Measurements from ENCODE around the gene CGB5. TPM values are rescaled to one million over a fixed set of nuclear protein-coding genes. Genes with fewer than 3 reads are reported as not detected.
"Not testable (repeated sequence)": the region's sequence is repeated elsewhere in the genome, so short reads cannot be mapped to it uniquely, and the experiment has no call there.

The CGB5 gene
- total RNA-seq = under 1 TPM in 1 of 8 experiments, not detected in 7; 0.76 TPM

GRCh38 chr19:49043548-49043947 lies at the start of gene CGB5:
Gene CGB5, plus strand, starts transcription at chr19:49043848. Its CDS starts 362 bp downstream, at chr19:49044210.
- H3K4me1 ChIP-seq (replicated peaks in 1 of 2); H3K27ac ChIP-seq; ATAC-seq (replicated peaks in 6 of 8); H3K4me3 ChIP-seq; in situ Hi-C loops (cut with MboI; ENCODE audit: low pct_unique_long_range_greater_than_20kb in 2 of 9, low sequenced_read_pairs in 9 of 9, unreplicated experiment in 9 of 9): not testable (repeated sequence)
- WGBS, 10 experiments = no CpG with 5 or more reads among the region's 15 CpGs

GRCh38 chr19:48994035-48994386 lies 49.6 kb upstream of the CGB5 start:
- ATAC-seq (replicated peaks in 6 of 8) = no peak
- peak overlapping the region; percentile 81 to 84 for H3K27ac ChIP-seq
- H3K4me3 ChIP-seq = peak overlapping the region; percentile 49 to 66 (median 53)
- 0 to 5% (median 0%) methylated on average over 1 to 5 of the region's 13 CpGs; no CpG with 5 or more reads in 3 of the 10 experiments for WGBS, 10 experiments
- in situ Hi-C loops (cut with MboI; ENCODE audit: low pct_unique_long_range_greater_than_20kb in 2 of 9, low sequenced_read_pairs in 9 of 9, unreplicated experiment in 9 of 9) = no loop called here
- H3K4me1 ChIP-seq (replicated peaks in 1 of 2) = peaks cover 14 to 15% of the 10 kb centered on the region in 2 donors

GRCh38 chr19:48997972-48998371 lies 45.7 kb upstream of the CGB5 start:
- Histone ChIP-seq H3K4me1 (replicated peaks in 1 of 2) (peaks cover 6 to 7% of the 10 kb centered on the region in 2 donors), H3K27ac (no peak overlapping the region), H3K4me3 (no peak overlapping the region)
- ATAC-seq (replicated peaks in 6 of 8) = no peak
- 20 to 100% (median 60%) methylated on average over 1 to 5 of the region's 5 CpGs; no CpG with 5 or more reads in 5 of the 10 experiments for WGBS, 10 experiments
- in situ Hi-C loops (cut with MboI; ENCODE audit: low pct_unique_long_range_greater_than_20kb in 2 of 9, low sequenced_read_pairs in 9 of 9, unreplicated experiment in 9 of 9) = no loop called here

- Histone ChIP-seq H3K27ac (no peak overlapping the region), H3K4me1 (replicated peaks in 1 of 2) (peaks cover 1 to 3% of the 10 kb centered on the region in 2 donors), H3K4me3 (no peak overlapping the region)
- in situ Hi-C loops (cut with MboI; ENCODE audit: low pct_unique_long_range_greater_than_20kb in 2 of 9, low sequenced_read_pairs in 9 of 9, unreplicated experiment in 9 of 9) = no loop called here
- WGBS, 10 experiments = 0 to 70% (median 56%) methylated on average over 1 to 10 of the region's 16 CpGs; no CpG with 5 or more reads in 1 of the 10 experiments
- ATAC-seq (replicated peaks in 6 of 8) = peak; percentile 39 to 96 (median 76)
These were observed 43.9 kb upstream of the CGB5 start for GRCh38 chr19:48999481-49000325.

GRCh38 chr19:49004133-49004532 lies 39.5 kb upstream of the CGB5 start:
- Histone ChIP-seq H3K4me3 (no peak overlapping the region), H3K4me1 (replicated peaks in 1 of 2) (no peaks in the 10 kb centered on the region), H3K27ac (no peak overlapping the region)
- in situ Hi-C loops (cut with MboI; ENCODE audit: low pct_unique_long_range_greater_than_20kb in 2 of 9, low sequenced_read_pairs in 9 of 9, unreplicated experiment in 9 of 9) = no loop called here
- ATAC-seq (replicated peaks in 6 of 8) = no peak
- 80 to 100% (median 100%) methylated on average over 1 of the region's 15 CpGs; no CpG with 5 or more reads in 7 of the 10 experiments for WGBS, 10 experiments

GRCh38 chr19:49004964-49005614 lies 38.6 kb upstream of the CGB5 start:
- H3K4me1 ChIP-seq (replicated peaks in 1 of 2) = no peaks in the 10 kb centered on the region
- 93 to 100% (median 95%) methylated on average over 1 to 6 of the region's 7 CpGs; no CpG with 5 or more reads in 3 of the 10 experiments for WGBS, 10 experiments
- no peak overlapping the region for H3K27ac ChIP-seq
- no peak for ATAC-seq (replicated peaks in 6 of 8)
- in situ Hi-C loops (cut with MboI; ENCODE audit: low pct_unique_long_range_greater_than_20kb in 2 of 9, low sequenced_read_pairs in 9 of 9, unreplicated experiment in 9 of 9) = no loop called here
- H3K4me3 ChIP-seq = no peak overlapping the region

- no peak overlapping the region for H3K27ac ChIP-seq
- 89 to 100% (median 90%) methylated on average over 2 to 4 of the region's 22 CpGs; no CpG with 5 or more reads in 7 of the 10 experiments for whole genome bisulfite sequencing, 10 experiments
- in situ Hi-C loops (cut with MboI; ENCODE audit: low pct_unique_long_range_greater_than_20kb in 2 of 9, low sequenced_read_pairs in 9 of 9, unreplicated experiment in 9 of 9) = no loop called here
- H3K4me3 ChIP-seq = no peak overlapping the region
- no peak for ATAC-seq (replicated peaks in 6 of 8)
- H3K4me1 ChIP-seq (replicated peaks in 1 of 2) = no peaks in the 10 kb centered on the region
These were observed 36.7 kb upstream of the CGB5 start for GRCh38 chr19:49006905-49007304.

GRCh38 chr19:49009828-49010227 lies 33.8 kb upstream of the CGB5 start:
- no peak for ATAC-seq (replicated peaks in 6 of 8)
- in situ Hi-C loops (cut with MboI; ENCODE audit: low pct_unique_long_range_greater_than_20kb in 2 of 9, low sequenced_read_pairs in 9 of 9, unreplicated experiment in 9 of 9) = no loop called here
- WGBS, 10 experiments = 80 to 97% (median 93%) methylated on average over 1 to 11 of the region's 18 CpGs; no CpG with 5 or more reads in 7 of the 10 experiments
- Histone ChIP-seq H3K4me3 (no peak overlapping the region), H3K4me1 (replicated peaks in 1 of 2) (no peaks in the 10 kb centered on the region), H3K27ac (no peak overlapping the region)

GRCh38 chr19:49010453-49010852 lies 33.2 kb upstream of the CGB5 start:
- H3K4me3 ChIP-seq = no peak overlapping the region
- H3K27ac ChIP-seq = no peak overlapping the region
- WGBS, 10 experiments = 100% methylated on average over 1 of the region's 18 CpGs; no CpG with 5 or more reads in 9 of the 10 experiments
- H3K4me1 ChIP-seq (replicated peaks in 1 of 2) = no peaks in the 10 kb centered on the region
- in situ Hi-C loops (cut with MboI; ENCODE audit: low pct_unique_long_range_greater_than_20kb in 2 of 9, low sequenced_read_pairs in 9 of 9, unreplicated experiment in 9 of 9) = no loop called here
- no peak for ATAC-seq (replicated peaks in 6 of 8)

GRCh38 chr19:49011194-49011593 lies 32.5 kb upstream of the CGB5 start:
- Histone ChIP-seq H3K4me3 (no peak overlapping the region), H3K4me1 (replicated peaks in 1 of 2) (no peaks in the 10 kb centered on the region), H3K27ac (no peak overlapping the region)
- in situ Hi-C loops (cut with MboI; ENCODE audit: low pct_unique_long_range_greater_than_20kb in 2 of 9, low sequenced_read_pairs in 9 of 9, unreplicated experiment in 9 of 9) = no loop called here
- WGBS, 10 experiments = 50 to 100% (median 88%) methylated on average over 2 to 7 of the region's 17 CpGs; no CpG with 5 or more reads in 4 of the 10 experiments
- ATAC-seq (replicated peaks in 6 of 8) = no peak

- H3K27ac ChIP-seq = peak overlapping the region; percentile 54 to 70
- peak in 5 of 8 experiments; percentile 13 to 68 (median 62) for ATAC-seq (replicated peaks in 6 of 8)
- WGBS, 10 experiments = 80 to 100% (median 92%) methylated on average over 1 to 11 of the region's 32 CpGs; no CpG with 5 or more reads in 4 of the 10 experiments
- peaks cover 3 to 14% of the 10 kb centered on the region in 2 donors for H3K4me1 ChIP-seq (replicated peaks in 1 of 2)
- in situ Hi-C loops (cut with MboI; ENCODE audit: low pct_unique_long_range_greater_than_20kb in 2 of 9, low sequenced_read_pairs in 9 of 9, unreplicated experiment in 9 of 9) = no loop called here
- H3K4me3 ChIP-seq = no peak overlapping the region
These were observed 29.4 kb upstream of the CGB5 start for GRCh38 chr19:49014123-49014869.

- H3K4me1 ChIP-seq (replicated peaks in 1 of 2) = peaks cover 3 to 14% of the 10 kb centered on the region in 2 donors
- H3K4me3 ChIP-seq = no peak overlapping the region
- peak overlapping the region in 1 of 2 donors; percentile 54 for H3K27ac ChIP-seq
- WGBS, 10 experiments = 60 to 100% (median 91%) methylated on average over 1 to 8 of the region's 18 CpGs; no CpG with 5 or more reads in 2 of the 10 experiments
- ATAC-seq (replicated peaks in 6 of 8) = no peak
- in situ Hi-C loops (cut with MboI; ENCODE audit: low pct_unique_long_range_greater_than_20kb in 2 of 9, low sequenced_read_pairs in 9 of 9, unreplicated experiment in 9 of 9) = no loop called here
These were observed 28.8 kb upstream of the CGB5 start for GRCh38 chr19:49014870-49015255.

Measured in motor neuron (in vitro differentiated cells).